CD4-positive, alpha-beta T cell (primary cell): Measurements from ENCODE around the gene RHOT1. TPM values are rescaled to one million over a fixed set of nuclear protein-coding genes. Genes with fewer than 3 reads are reported as not detected.

ENCODE experiments used
- ATAC-seq: fragments of 200-7000 bp; cut with Tn5 transposase; one replicate; pipeline ENCODE4 v1.10.0; 2022; ENCODE audit warnings: mild to moderate bottlenecking; ENCODE audit not compliant: poor library complexity
- CTCF ChIA-PET: fragments of 350-600 bp; sonication (Branson Sonifier 250); formaldehyde crosslinking; loops from one replicate; lab custom pipeline; 2021; ENCODE audit warnings: antibody characterized with exemption, inconsistent platforms; lab: Charles Lee
- POLR2A ChIA-PET: fragments of 350-600 bp; sonication (Branson Sonifier 250); formaldehyde crosslinking; loops from one replicate; lab custom pipeline; 2021; ENCODE audit warnings: antibody characterized with exemption, inconsistent platforms; lab: Charles Lee
- DNase-seq, 14 experiments: peaks; one replicate each; pipeline ENCODE4 v3.0.0-alpha.2; 2013 to 2020; ENCODE audit warnings: mixed read lengths in 2 of 14
- H3K27ac ChIP-seq, 2 donors: one replicate each; pipeline versions ENCODE4 v1.5.1 to v1.7.0; 2013; ENCODE audit warnings: low read length in 2 of 2, low read depth in 1 of 2, mild to moderate bottlenecking in 1 of 2
- H3K27me3 ChIP-seq, 2 experiments: 1 replicate in 1 of 2; 2 replicates in 1 of 2; pipeline versions ENCODE4 v1.6.1 to v1.7.0; 2013; ENCODE audit warnings: low read length in 2 of 2, control low read depth in 1 of 2, mild to moderate bottlenecking in 1 of 2, moderate library complexity in 1 of 2; ENCODE audit not compliant: insufficient read depth in 2 of 2, control insufficient read depth in 1 of 2
- H3K36me3 ChIP-seq: one replicate; pipeline ENCODE4 v1.6.1; 2013; ENCODE audit warnings: low read length, control low read depth; ENCODE audit not compliant: insufficient read depth
- H3K4me1 ChIP-seq: one replicate; pipeline ENCODE4 v1.6.1; 2013; ENCODE audit warnings: low read length, control low read depth; ENCODE audit not compliant: insufficient read depth
- H3K4me3 ChIP-seq: one replicate; pipeline ENCODE4 v1.5.1; 2013; ENCODE audit warnings: mild to moderate bottlenecking, low read length, moderate library complexity
- H3K9me3 ChIP-seq, 2 experiments: 1 replicate in 1 of 2; 2 replicates in 1 of 2; pipeline versions ENCODE4 v1.6.1 to v1.7.0; 2013; ENCODE audit warnings: low read length in 2 of 2, mild to moderate bottlenecking in 2 of 2, control low read depth in 1 of 2, moderate library complexity in 1 of 2; ENCODE audit not compliant: control insufficient read depth in 1 of 2, insufficient read depth in 1 of 2
- H3K27ac Mint-ChIP-seq: one replicate; pipeline ENCODE4 v1.8.0; 2020; ENCODE audit warnings: mixed read lengths
- H3K27me3 Mint-ChIP-seq: one replicate; pipeline ENCODE4 v1.8.0; 2021; ENCODE audit warnings: mixed read lengths
- H3K36me3 Mint-ChIP-seq: one replicate; pipeline ENCODE4 v1.8.0; 2021; ENCODE audit warnings: low read depth, mixed read lengths
- H3K4me1 Mint-ChIP-seq: one replicate; pipeline ENCODE4 v1.8.0; 2021; ENCODE audit warnings: low read depth, mixed read lengths
- H3K4me3 Mint-ChIP-seq: one replicate; pipeline ENCODE4 v1.8.0; 2020; ENCODE audit warnings: mild to moderate bottlenecking, mixed read lengths
- H3K9me3 Mint-ChIP-seq: one replicate; pipeline ENCODE4 v1.8.0; 2020; ENCODE audit warnings: mixed read lengths
- CTCF ChIP-seq: fragments of 200-600 bp; IDR thresholded peaks from one replicate; pipeline ENCODE4 v1.8.0; 2022; ENCODE audit warnings: antibody characterized with exemption, mild to moderate bottlenecking
- intact Hi-C, 2 experiments: fragments of 100-400 bp; cut with DNase I in 1 of 2; cut with micrococcal nuclease in 1 of 2; formaldehyde crosslinking; loops; one replicate each; pipeline versions ENCODE4 v1.15.1 to v1.9.0; 2023 to 2025; cut with DNase I, micrococcal nuclease
- total RNA-seq, 174 experiments: library from RNA in 2 of 174; stranded (reverse) in 2 of 174; gene quantifications; one replicate each; pipeline ENCODE4 v1.2.3 and lab custom pipeline; 2021 to 2026

RHOT1 gene
- total RNA-seq, 2 experiments from 2014 or later, result 12.9 to 13.1 TPM

GRCh38 chr17:32266051-32266388, 123.7 kb downstream of the RHOT1 start:
- TF ChIP-seq CTCF, result no peak
- Histone ChIP-seq H3K27ac (no peak overlapping the region), H3K4me1 (peaks cover 24% of the 10 kb centered on the region), H3K9me3 (no peaks in the 10 kb centered on the region), H3K36me3 (no peaks in the 10 kb centered on the region), H3K27me3 (peaks cover 42 to 60% of the 10 kb centered on the region in 2 experiments), H3K4me3 (peak overlapping the region; percentile 57)
- POLR2A ChIA-PET, result interaction anchor here (0.9 kb wide), 1 partner anchor 8 kb away, joined by 4 read pairs; no protein-coding TSS in a partner anchor
- CTCF ChIA-PET, result no interaction called here
- Mint-ChIP-seq H3K4me3 (no peak overlapping the region), H3K27ac (no peak overlapping the region), H3K9me3 (no peaks in the 10 kb centered on the region), H3K27me3 (peaks cover 81% of the 10 kb centered on the region), H3K4me1 (peaks cover 29% of the 10 kb centered on the region), H3K36me3 (no peaks in the 10 kb centered on the region)
- DNase-seq (no peak), ATAC-seq (no peak)
- intact Hi-C loops, result no loop called here

- intact Hi-C loops, result no loop called here
- peak overlapping the region; percentile 57 for H3K4me3 ChIP-seq
- peaks cover 29% of the 10 kb centered on the region for H3K4me1 Mint-ChIP-seq
Observed at GRCh38 chr17:32266389-32267301, 124.3 kb downstream of the RHOT1 start.

GRCh38 chr17:32267690-32268205, 125.4 kb downstream of the RHOT1 start:
- Histone ChIP-seq H3K4me1 (peaks cover 24% of the 10 kb centered on the region), H3K4me3 (peak overlapping the region; percentile 6), H3K27me3 (peaks cover 42 to 60% of the 10 kb centered on the region in 2 experiments), H3K9me3 (no peaks in the 10 kb centered on the region), H3K27ac (no peak overlapping the region), H3K36me3 (no peaks in the 10 kb centered on the region)
- Mint-ChIP-seq H3K27ac (no peak overlapping the region), H3K36me3 (no peaks in the 10 kb centered on the region), H3K4me3 (peak overlapping the region; percentile 89), H3K9me3 (no peaks in the 10 kb centered on the region), H3K27me3 (peaks cover 79% of the 10 kb centered on the region), H3K4me1 (peaks cover 29% of the 10 kb centered on the region)
- DNase-seq (peak in 6 of 14 experiments; percentile 5 to 37 (median 24)), ATAC-seq (peak; percentile 27)
- intact Hi-C loops, result no loop called here
- POLR2A ChIA-PET, result no interaction called here
- no peak for TF ChIP-seq CTCF
- CTCF ChIA-PET, result no interaction called here

More at GRCh38 chr17:32266389-32267301, 124.3 kb downstream of the RHOT1 start:
- TF ChIP-seq CTCF, result no peak
- H3K9me3 Mint-ChIP-seq, result no peaks in the 10 kb centered on the region
- no peaks in the 10 kb centered on the region for H3K36me3 Mint-ChIP-seq
- peaks cover 24% of the 10 kb centered on the region for H3K4me1 ChIP-seq
- H3K36me3 ChIP-seq, result no peaks in the 10 kb centered on the region
- H3K27ac Mint-ChIP-seq, result no peak overlapping the region
- H3K27me3 ChIP-seq, result peaks cover 42 to 60% of the 10 kb centered on the region in 2 experiments
- H3K27ac ChIP-seq, result no peak overlapping the region
- peaks cover 79% of the 10 kb centered on the region for H3K27me3 Mint-ChIP-seq
- peak; percentile 29 for ATAC-seq
- no peaks in the 10 kb centered on the region for H3K9me3 ChIP-seq
- CTCF ChIA-PET, result no interaction called here
- peak in 7 of 14 experiments; percentile 9 to 48 (median 13) for DNase-seq
- POLR2A ChIA-PET, result interaction anchor here (0.6 to 0.9 kb wide), 2 partner anchors 9 to 204 kb away, joined by 3 to 4 read pairs; no protein-coding TSS in a partner anchor
- H3K4me3 Mint-ChIP-seq, result peak overlapping the region; percentile 90
